Hematopoietic multipotent progenitor cell (in vitro differentiated cells): ENCODE data around the gene TOR1A. TPM values are rescaled to one million over a fixed set of nuclear protein-coding genes. Genes with fewer than 3 reads are reported as not detected.
A peak's percentile ranks its signal among the peaks of the same experiment; 100 is the strongest.

Experiments used
- small RNA-seq: library from RNA; depleted of rRNA; stranded (forward); fragments of <200 nt; gene quantifications from one replicate; pipeline ENCODE3, GENCODE V24; 2012
- total RNA-seq: library from RNA; depleted of rRNA; stranded (reverse); fragments of >200 nt; gene quantifications from one replicate; pipeline ENCODE4 v1.2.3, GENCODE V29; 2012

The TOR1A gene
- total RNA-seq, 1 donor = 28.5 TPM

Small RNAs within 50 kb of the gene (small RNA-seq; reads per million reads assigned to genes)
- 2.5 reads per million, percentile 74 among the genes with 10 or more reads in this experiment for gene MIR6855

Other genes with a start within 250 kb of the TOR1A start
- gene C9orf50, start 203.0 kb downstream of the TOR1A start, total RNA-seq = not detected
- 18.9 TPM for gene NTMT1, start 198.0 kb downstream of the TOR1A start, total RNA-seq
- 15.9 TPM for gene ASB6, start 182.0 kb downstream of the TOR1A start, total RNA-seq
- not detected for gene PRRX2, start 158.5 kb downstream of the TOR1A start, total RNA-seq
- gene PTGES, start 71.1 kb downstream of the TOR1A start, total RNA-seq = under 0.01 TPM
- 20.2 TPM for gene TOR1B, start 21.0 kb downstream of the TOR1A start, total RNA-seq
- gene C9orf78, start 11.1 kb upstream of the TOR1A start, total RNA-seq = 19.4 TPM
- 41.7 TPM for gene USP20, start 11.3 kb upstream of the TOR1A start, total RNA-seq
- 67.9 TPM for gene FNBP1, start 219.1 kb upstream of the TOR1A start, total RNA-seq
- 15.6 TPM for gene GPR107, start 229.8 kb upstream of the TOR1A start, total RNA-seq